ES-I3 (cell line): ENCODE results near the gene TMEM50A.
"Not testable (repeated sequence)": the region's sequence is repeated elsewhere in the genome, so short reads cannot be mapped to it uniquely, and the experiment has no call there.

Experiments used
- H3K36me3 ChIP-seq: 2 replicates; pipeline ENCODE4 v1.6.1; 2013; ENCODE audit warnings: mild to moderate bottlenecking, low read length, control low read depth, moderate library complexity; ENCODE audit not compliant: insufficient read depth
- H3K4me1 ChIP-seq: 2 replicates; pipeline ENCODE4 v1.6.1; 2013; ENCODE audit warnings: mild to moderate bottlenecking, control low read depth, low read length; ENCODE audit not compliant: insufficient read depth
- H3K9ac ChIP-seq: 2 replicates; pipeline ENCODE4 v1.6.1; 2013; ENCODE audit warnings: low read depth, mild to moderate bottlenecking, low read length, moderate library complexity
- H3K9me3 ChIP-seq: 2 replicates; pipeline ENCODE4 v1.6.1; 2013; ENCODE audit warnings: mild to moderate bottlenecking, low read length, moderate library complexity; ENCODE audit not compliant: control insufficient read depth, insufficient read depth

TMEM50A gene

GRCh38 chr1:25322127-25322526, 16.0 kb upstream of the TMEM50A start:
- H3K36me3 ChIP-seq, H3K9ac ChIP-seq: not testable (repeated sequence)

GRCh38 chr1:25324407-25324806, 13.7 kb upstream of the TMEM50A start:
- H3K36me3 ChIP-seq, H3K4me1 ChIP-seq, H3K9ac ChIP-seq, H3K9me3 ChIP-seq: not testable (repeated sequence)

More at GRCh38 chr1:25322127-25322526, 16.0 kb upstream of the TMEM50A start:
- H3K4me1 ChIP-seq, H3K9me3 ChIP-seq: not testable (repeated sequence)

- H3K9me3 ChIP-seq, H3K36me3 ChIP-seq, H3K9ac ChIP-seq, H3K4me1 ChIP-seq: not testable (repeated sequence)
Measured at GRCh38 chr1:25327864-25328790, 10.0 kb upstream of the TMEM50A start.

- H3K36me3 ChIP-seq, H3K4me1 ChIP-seq, H3K9me3 ChIP-seq, H3K9ac ChIP-seq: not testable (repeated sequence)
Measured at GRCh38 chr1:25328791-25329185, 9.3 kb upstream of the TMEM50A start.

GRCh38 chr1:25329336-25329735, 8.8 kb upstream of the TMEM50A start:
- H3K9ac ChIP-seq, H3K4me1 ChIP-seq, H3K36me3 ChIP-seq, H3K9me3 ChIP-seq: not testable (repeated sequence)

GRCh38 chr1:25329950-25330349, 8.2 kb upstream of the TMEM50A start:
- not testable (repeated sequence) for H3K9ac ChIP-seq, H3K9me3 ChIP-seq, H3K36me3 ChIP-seq, H3K4me1 ChIP-seq

GRCh38 chr1:25336922-25337354, 1.2 kb upstream of the TMEM50A start:
- not testable (repeated sequence) for H3K36me3 ChIP-seq, H3K9me3 ChIP-seq, H3K4me1 ChIP-seq
- H3K9ac ChIP-seq: peak overlapping the region; percentile 85

- not testable (repeated sequence) for H3K4me1 ChIP-seq, H3K36me3 ChIP-seq, H3K9me3 ChIP-seq
- H3K9ac ChIP-seq: peak overlapping the region; percentile 94; the same call in 1 of the 2 replicates
Measured at GRCh38 chr1:25337483-25338187, 499 bp upstream of the TMEM50A start.

- H3K9me3 ChIP-seq: no peaks in the 10 kb centered on the region
- peak overlapping the region; percentile 94 for H3K9ac ChIP-seq
- H3K36me3 ChIP-seq: no peaks in the 10 kb centered on the region; the same call in 1 of the 2 replicates
- 0 out of 2 replicates have a peak, but pooled peaks cover 3% of the 10 kb centered on the region for H3K4me1 ChIP-seq
Measured at GRCh38 chr1:25338986-25339385, 852 bp downstream of the TMEM50A start.

GRCh38 chr1:25341746-25342145, 3.6 kb downstream of the TMEM50A start:
- no peak overlapping the region for H3K9ac ChIP-seq
- 0 out of 2 replicates have a peak, but pooled peaks cover 3% of the 10 kb centered on the region for H3K4me1 ChIP-seq
- H3K36me3 ChIP-seq: no peaks in the 10 kb centered on the region; the same call in none of the 2 replicates
- no peaks in the 10 kb centered on the region for H3K9me3 ChIP-seq

- Histone ChIP-seq H3K9me3 (no peaks in the 10 kb centered on the region), H3K36me3 (no peaks in the 10 kb centered on the region; the same call in none of the 2 replicates), H3K9ac (no peak overlapping the region)
Measured at GRCh38 chr1:25342846-25343245, 4.7 kb downstream of the TMEM50A start.

GRCh38 chr1:25343872-25344271, 5.7 kb downstream of the TMEM50A start:
- Histone ChIP-seq H3K36me3 (no peaks in the 10 kb centered on the region; the same call in none of the 2 replicates), H3K9me3 (no peaks in the 10 kb centered on the region), H3K4me1 (0 out of 2 replicates have a peak, but pooled peaks cover 3% of the 10 kb centered on the region), H3K9ac (no peak overlapping the region)

More at GRCh38 chr1:25342846-25343245, 4.7 kb downstream of the TMEM50A start:
- 0 out of 2 replicates have a peak, but pooled peaks cover 3% of the 10 kb centered on the region for H3K4me1 ChIP-seq

- no peak overlapping the region for H3K9ac ChIP-seq
- no peaks in the 10 kb centered on the region; the same call in 1 of the 2 replicates for H3K9me3 ChIP-seq
- H3K36me3 ChIP-seq: peaks cover 3% of the 10 kb centered on the region
- H3K4me1 ChIP-seq: no peaks in the 10 kb centered on the region
Measured at GRCh38 chr1:25347556-25347955, 9.4 kb downstream of the TMEM50A start.

- Histone ChIP-seq H3K9me3 (no peaks in the 10 kb centered on the region; the same call in 1 of the 2 replicates), H3K4me1 (no peaks in the 10 kb centered on the region), H3K36me3 (peaks cover 3% of the 10 kb centered on the region; the same call in 1 of the 2 replicates), H3K9ac (no peak overlapping the region)
Measured at GRCh38 chr1:25349606-25350005, 11.5 kb downstream of the TMEM50A start.
